ENCODE results near the gene TXNRD2. TPM values are rescaled to one million over a fixed set of nuclear protein-coding genes. Genes with fewer than 3 reads are reported as not detected.

Gene TXNRD2
- total RNA-seq, 1 donor from 2014 or later: 23.0 TPM

- no peak for DNase-seq (ENCODE audit: low spot score)
These were observed 17.6 kb downstream of the TXNRD2 start for GRCh38 chr22:19923914-19924513.

GRCh38 chr22:19921544-19922081 is 20.0 kb downstream of the TXNRD2 start:
- Mint-ChIP-seq H3K36me3 (ENCODE audit: low read depth, unreplicated experiment) (peaks cover 3% of the 10 kb centered on the region), H3K9me3 (ENCODE audit: unreplicated experiment) (no peaks in the 10 kb centered on the region), H3K27me3 (ENCODE audit: unreplicated experiment) (no peaks in the 10 kb centered on the region), H3K27ac (ENCODE audit: unreplicated experiment) (no peak overlapping the region), H3K4me3 (ENCODE audit: unreplicated experiment) (no peak overlapping the region), H3K4me1 (ENCODE audit: unreplicated experiment) (no peaks in the 10 kb centered on the region)
- DNase-seq (ENCODE audit: low spot score): no peak
- no peak for TF ChIP-seq CTCF (IDR thresholded peaks at IDR 0.05; ENCODE audit: unreplicated experiment)

More at GRCh38 chr22:19923914-19924513, 17.6 kb downstream of the TXNRD2 start:
- Mint-ChIP-seq H3K9me3 (ENCODE audit: unreplicated experiment) (no peaks in the 10 kb centered on the region), H3K27me3 (ENCODE audit: unreplicated experiment) (no peaks in the 10 kb centered on the region), H3K4me3 (ENCODE audit: unreplicated experiment) (no peak overlapping the region), H3K36me3 (ENCODE audit: low read depth, unreplicated experiment) (no peaks in the 10 kb centered on the region), H3K4me1 (ENCODE audit: unreplicated experiment) (no peaks in the 10 kb centered on the region), H3K27ac (ENCODE audit: unreplicated experiment) (no peak overlapping the region)
- TF ChIP-seq CTCF (IDR thresholded peaks at IDR 0.05; ENCODE audit: unreplicated experiment): no peak

- H3K9me3 Mint-ChIP-seq (ENCODE audit: unreplicated experiment): no peaks in the 10 kb centered on the region
- TF ChIP-seq CTCF (IDR thresholded peaks at IDR 0.05; ENCODE audit: unreplicated experiment): no peak
- H3K27me3 Mint-ChIP-seq (ENCODE audit: unreplicated experiment): no peaks in the 10 kb centered on the region
- H3K27ac Mint-ChIP-seq (ENCODE audit: unreplicated experiment): no peak overlapping the region
- DNase-seq (ENCODE audit: low spot score): no peak
- peaks cover 7% of the 10 kb centered on the region for H3K36me3 Mint-ChIP-seq (ENCODE audit: low read depth, unreplicated experiment)
- H3K4me3 Mint-ChIP-seq (ENCODE audit: unreplicated experiment): no peak overlapping the region
- H3K4me1 Mint-ChIP-seq (ENCODE audit: unreplicated experiment): no peaks in the 10 kb centered on the region
These were observed 21.8 kb downstream of the TXNRD2 start for GRCh38 chr22:19919701-19920363.

GRCh38 chr22:19918332-19919106 is 23.1 kb downstream of the TXNRD2 start:
- peaks cover 21% of the 10 kb centered on the region for H3K36me3 Mint-ChIP-seq (ENCODE audit: low read depth, unreplicated experiment)
- no peak overlapping the region for H3K4me3 Mint-ChIP-seq (ENCODE audit: unreplicated experiment)
- no peak for DNase-seq (ENCODE audit: low spot score)
- H3K4me1 Mint-ChIP-seq (ENCODE audit: unreplicated experiment): no peaks in the 10 kb centered on the region
- TF ChIP-seq CTCF (IDR thresholded peaks at IDR 0.05; ENCODE audit: unreplicated experiment): no peak
- no peaks in the 10 kb centered on the region for H3K9me3 Mint-ChIP-seq (ENCODE audit: unreplicated experiment)
- no peak overlapping the region for H3K27ac Mint-ChIP-seq (ENCODE audit: unreplicated experiment)
- no peaks in the 10 kb centered on the region for H3K27me3 Mint-ChIP-seq (ENCODE audit: unreplicated experiment)

Data from endothelial cell (in vitro differentiated cells).